Adrenal gland (tissue), 5 donors: ENCODE results near the gene RNLS.

Source experiments
- POLR2A ChIP-seq, 2 donors: fragments of 450-650 bp; IDR thresholded peaks; one replicate each; pipeline ENCODE4 v1.6.1; 2017; ENCODE audit warnings: antibody characterized with exemption in 2 of 2, mild to moderate bottlenecking in 2 of 2, moderate library complexity in 1 of 2
- TF ChIP-seq, protein P1 (sequence below), 6 experiments: fragments of 450-650 bp in 4 of 6; fragments of 200-600 bp in 2 of 6; sonication (generic) in 1 of 6; IDR thresholded peaks; 1 replicate in 5 of 6; 2 replicates in 1 of 6; pipeline versions ENCODE4 v1.5.1 to v1.8.0; 2016 to 2021; ENCODE audit warnings: antibody characterized with exemption in 6 of 6, mild to moderate bottlenecking in 2 of 6, moderate library complexity in 1 of 6
- donor health status: DM: no; HTN: no; CAD: no.

DNA sequence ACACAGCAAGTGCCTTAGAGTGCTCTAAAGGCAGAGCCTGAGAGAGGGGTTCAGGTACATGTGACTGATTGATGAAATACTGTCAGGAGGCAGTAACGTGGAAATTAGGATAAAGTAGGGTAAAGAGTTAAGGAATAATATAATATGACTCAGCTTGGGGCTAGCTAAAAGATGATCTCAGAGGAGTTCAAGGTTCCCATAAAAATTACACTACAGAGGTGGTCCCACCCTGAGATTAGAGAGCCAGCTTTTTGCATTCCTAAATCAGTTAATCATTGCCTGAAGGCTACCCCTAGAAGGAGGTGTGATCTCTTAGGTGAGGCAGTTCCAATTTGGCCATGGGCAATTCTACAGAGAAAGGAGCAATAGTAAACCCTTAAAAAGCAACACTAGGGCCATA is 9.3 kb upstream of the RNLS start:
- no peak for TF ChIP-seq POLR2A (IDR thresholded peaks at IDR 0.05)
- TF ChIP-seq, protein P1, sequence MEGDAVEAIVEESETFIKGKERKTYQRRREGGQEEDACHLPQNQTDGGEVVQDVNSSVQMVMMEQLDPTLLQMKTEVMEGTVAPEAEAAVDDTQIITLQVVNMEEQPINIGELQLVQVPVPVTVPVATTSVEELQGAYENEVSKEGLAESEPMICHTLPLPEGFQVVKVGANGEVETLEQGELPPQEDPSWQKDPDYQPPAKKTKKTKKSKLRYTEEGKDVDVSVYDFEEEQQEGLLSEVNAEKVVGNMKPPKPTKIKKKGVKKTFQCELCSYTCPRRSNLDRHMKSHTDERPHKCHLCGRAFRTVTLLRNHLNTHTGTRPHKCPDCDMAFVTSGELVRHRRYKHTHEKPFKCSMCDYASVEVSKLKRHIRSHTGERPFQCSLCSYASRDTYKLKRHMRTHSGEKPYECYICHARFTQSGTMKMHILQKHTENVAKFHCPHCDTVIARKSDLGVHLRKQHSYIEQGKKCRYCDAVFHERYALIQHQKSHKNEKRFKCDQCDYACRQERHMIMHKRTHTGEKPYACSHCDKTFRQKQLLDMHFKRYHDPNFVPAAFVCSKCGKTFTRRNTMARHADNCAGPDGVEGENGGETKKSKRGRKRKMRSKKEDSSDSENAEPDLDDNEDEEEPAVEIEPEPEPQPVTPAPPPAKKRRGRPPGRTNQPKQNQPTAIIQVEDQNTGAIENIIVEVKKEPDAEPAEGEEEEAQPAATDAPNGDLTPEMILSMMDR (IDR thresholded peaks at IDR 0.05), result no peak
